LNCaP clone FGC (cell line): Measurements from ENCODE around the gene PAQR9.

ENCODE experiments used
- DNase-seq: peaks from one replicate; pipeline ENCODE4 v3.0.0-alpha.2; 2011; ENCODE audit warnings: low read depth
- H3K4me3 ChIP-seq: 2 replicates; pipeline ENCODE4 v1.5.1; 2011; ENCODE audit warnings: mild to moderate bottlenecking, low read depth, low read length, control low read depth
- CTCF ChIP-seq: IDR thresholded peaks from 2 replicates; pipeline ENCODE4 v1.5.1; 2012; ENCODE audit warnings: mild to moderate bottlenecking; ENCODE audit not compliant: control insufficient read depth, insufficient read depth; ENCODE audit errors: extremely low read depth

The PAQR9 gene

GRCh38 chr3:142963516-142964448 is at the start of gene PAQR9:
Gene PAQR9 (minus strand): TSS chr3:142963674. CDS start chr3:142963336, 338 bp downstream.
- H3K4me3 ChIP-seq = peak within 1 kb of the TSS; percentile 52
- DNase-seq = no peak
- TF ChIP-seq CTCF = no peak

GRCh38 chr3:143011705-143012104 is 48.2 kb upstream of the PAQR9 start:
- H3K4me3 ChIP-seq = no peak overlapping the region
- TF ChIP-seq CTCF = no peak
- no peak for DNase-seq

GRCh38 chr3:143010024-143010423 is 46.5 kb upstream of the PAQR9 start:
- no peak for TF ChIP-seq CTCF
- no peak for DNase-seq
- no peak overlapping the region for H3K4me3 ChIP-seq

- DNase-seq = no peak
- TF ChIP-seq CTCF = no peak
- H3K4me3 ChIP-seq = no peak overlapping the region
Observed at GRCh38 chr3:143004823-143005222, 41.3 kb upstream of the PAQR9 start.

GRCh38 chr3:143002727-143003126 is 39.3 kb upstream of the PAQR9 start:
- DNase-seq = no peak
- no peak for TF ChIP-seq CTCF
- peak overlapping the region; percentile 92 for H3K4me3 ChIP-seq

GRCh38 chr3:143002083-143002712 is 38.7 kb upstream of the PAQR9 start:
- H3K4me3 ChIP-seq = peak overlapping the region; percentile 92
- DNase-seq = no peak
- no peak for TF ChIP-seq CTCF
